Activated CD4-positive, alpha-beta T cell treated with anti-CD3 and anti-CD28 coated beads, Interleukin-2, amount 10 ng/mL, durations not matched to agents 7 days and 5 days (primary cell): ENCODE results near the gene FASLG. TPM values are rescaled to one million over a fixed set of nuclear protein-coding genes. Genes with fewer than 3 reads are reported as not detected.
A peak's percentile ranks its signal among the peaks of the same experiment; 100 is the strongest.

ENCODE experiments used
- CTCF ChIA-PET: fragments of 350-600 bp; sonication (Branson Sonifier 250); formaldehyde crosslinking; loops from one replicate; lab custom pipeline; 2021; ENCODE audit warnings: antibody characterized with exemption; lab: Charles Lee
- POLR2A ChIA-PET: fragments of 350-600 bp; sonication (Branson Sonifier 250); formaldehyde crosslinking; loops from one replicate; lab custom pipeline; 2021; ENCODE audit warnings: antibody characterized with exemption; lab: Charles Lee
- DNase-seq: peaks from one replicate; pipeline ENCODE4 v3.0.0-alpha.2; 2020
- H3K27ac Mint-ChIP-seq: one replicate; pipeline ENCODE4 v1.8.0; 2021; ENCODE audit warnings: mild to moderate bottlenecking, moderate library complexity, mixed read lengths
- H3K27me3 Mint-ChIP-seq: one replicate; pipeline ENCODE4 v1.8.0; 2021; ENCODE audit warnings: mixed read lengths
- H3K36me3 Mint-ChIP-seq: one replicate; pipeline ENCODE4 v1.8.0; 2021; ENCODE audit warnings: low read depth, mixed read lengths
- H3K4me1 Mint-ChIP-seq: one replicate; pipeline ENCODE4 v1.8.0; 2021; ENCODE audit warnings: mixed read lengths
- H3K4me3 Mint-ChIP-seq: one replicate; pipeline ENCODE4 v1.8.0; 2021; ENCODE audit warnings: mild to moderate bottlenecking, moderate library complexity, mixed read lengths
- H3K9me3 Mint-ChIP-seq: one replicate; pipeline ENCODE4 v1.8.0; 2021; ENCODE audit warnings: mixed read lengths
- total RNA-seq, 2 experiments: library from RNA; stranded (reverse); gene quantifications; one replicate each; pipeline ENCODE4 v1.2.3, GENCODE V29; 2021

The FASLG gene
- total RNA-seq, 2 experiments from 2014 or later: 1.4 to 1.6 TPM

- Mint-ChIP-seq H3K9me3 (peaks cover 5% of the 10 kb centered on the region), H3K4me1 (peaks cover 36% of the 10 kb centered on the region), H3K27me3 (peaks cover 35% of the 10 kb centered on the region), H3K4me3 (no peak overlapping the region), H3K27ac (no peak overlapping the region), H3K36me3 (peaks cover 8% of the 10 kb centered on the region)
- ChIA-PET POLR2A (no interaction called here), CTCF (interaction anchor here (1.2 to 1.7 kb wide), 3 partner anchors 10 to 102 kb away, joined by 3 to 6 read pairs (median 3); no protein-coding TSS in a partner anchor)
- no peak for DNase-seq
Measured at GRCh38 chr1:172629638-172630037, 29.3 kb upstream of the FASLG start.

DNA sequence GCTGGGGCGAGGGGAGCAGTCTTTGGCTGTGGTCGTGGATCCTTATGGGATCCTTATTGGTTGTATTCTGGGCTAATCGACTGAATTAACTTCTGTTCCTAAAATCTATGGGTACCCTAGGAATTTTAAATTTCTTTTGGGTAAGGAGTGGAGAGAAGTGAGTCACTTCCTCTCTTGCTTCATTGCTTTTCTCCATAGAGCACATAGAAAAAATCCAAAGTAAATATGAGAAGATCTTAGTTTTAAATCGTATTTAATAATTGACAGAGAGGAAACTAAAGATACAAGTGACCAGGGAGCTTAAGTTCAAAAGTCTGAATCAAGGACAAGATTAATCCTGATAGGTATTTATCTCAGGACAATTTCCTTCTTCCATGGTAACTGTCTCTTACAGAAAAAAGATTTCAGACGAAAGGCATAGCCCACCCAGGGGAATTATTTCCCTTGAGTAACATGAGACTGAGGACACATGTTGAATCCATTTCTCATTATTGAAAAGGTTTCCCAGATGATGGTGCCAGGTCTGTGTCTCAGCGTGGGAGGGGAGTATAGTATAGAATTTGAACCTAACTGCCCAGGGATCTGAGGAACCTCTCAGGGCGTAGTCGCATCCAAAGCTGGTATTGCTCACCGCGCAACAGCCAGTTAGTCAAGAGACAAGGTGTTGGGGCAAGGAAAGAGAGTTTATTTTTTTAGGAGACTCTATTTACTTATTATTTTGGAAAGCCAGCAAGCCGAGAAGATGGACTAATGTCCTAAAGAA, 28.7 kb upstream of the FASLG start:
- Mint-ChIP-seq H3K36me3 (peaks cover 8% of the 10 kb centered on the region), H3K27ac (no peak overlapping the region), H3K4me1 (peaks cover 36% of the 10 kb centered on the region), H3K4me3 (no peak overlapping the region), H3K9me3 (peaks cover 5% of the 10 kb centered on the region), H3K27me3 (peaks cover 35% of the 10 kb centered on the region)
- POLR2A ChIA-PET: no interaction called here
- DNase-seq: no peak
- CTCF ChIA-PET: interaction anchor here (0.9 to 2.1 kb wide), 4 partner anchors 10 to 102 kb away, joined by 3 to 9 read pairs (median 4); no protein-coding TSS in a partner anchor

GRCh38 chr1:172630868-172631267, 28.0 kb upstream of the FASLG start:
- peaks cover 36% of the 10 kb centered on the region for H3K4me1 Mint-ChIP-seq
- no peak for DNase-seq
- H3K4me3 Mint-ChIP-seq: no peak overlapping the region
- H3K9me3 Mint-ChIP-seq: peaks cover 5% of the 10 kb centered on the region
- H3K27me3 Mint-ChIP-seq: peaks cover 35% of the 10 kb centered on the region
- CTCF ChIA-PET: interaction anchor here (0.9 to 2.1 kb wide), 3 partner anchors 9 to 98 kb away, joined by 3 to 9 read pairs (median 6); no protein-coding TSS in a partner anchor
- H3K36me3 Mint-ChIP-seq: peaks cover 8% of the 10 kb centered on the region
- H3K27ac Mint-ChIP-seq: no peak overlapping the region
- POLR2A ChIA-PET: no interaction called here

GRCh38 chr1:172637522-172637921, 21.4 kb upstream of the FASLG start:
- CTCF ChIA-PET: interaction anchor here (0.9 to 1.4 kb wide), 2 partner anchors 21 to 28 kb away, joined by 4 read pairs; partner anchors contain the start of gene FASLG
- peaks cover 3% of the 10 kb centered on the region for H3K9me3 Mint-ChIP-seq
- DNase-seq: no peak
- H3K27me3 Mint-ChIP-seq: peaks cover 27% of the 10 kb centered on the region
- peaks cover 15% of the 10 kb centered on the region for H3K36me3 Mint-ChIP-seq
- no peak overlapping the region for H3K27ac Mint-ChIP-seq
- H3K4me3 Mint-ChIP-seq: no peak overlapping the region
- POLR2A ChIA-PET: no interaction called here
- H3K4me1 Mint-ChIP-seq: peaks cover 59% of the 10 kb centered on the region

DNA sequence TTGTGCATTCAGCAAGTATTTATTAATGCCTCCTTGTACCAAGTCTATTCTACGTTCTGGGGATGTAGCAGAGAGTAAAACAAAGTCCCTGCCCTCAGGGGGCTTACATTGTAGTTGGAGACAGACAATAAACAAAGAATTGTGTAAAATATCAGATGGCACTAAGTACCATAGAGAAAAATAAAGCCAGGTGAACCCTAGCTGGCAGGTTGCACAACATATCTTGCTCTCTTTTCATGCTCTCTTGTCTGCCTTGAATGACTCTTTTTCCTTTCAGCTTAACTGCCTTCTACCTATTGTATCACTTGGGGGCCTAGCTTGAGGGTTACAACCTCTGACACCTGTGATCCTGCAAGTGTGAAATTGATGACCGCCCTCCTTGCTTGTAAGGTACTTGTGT, 20.7 kb upstream of the FASLG start:
- Mint-ChIP-seq H3K4me1 (peaks cover 66% of the 10 kb centered on the region), H3K36me3 (peaks cover 14% of the 10 kb centered on the region), H3K9me3 (peaks cover 3% of the 10 kb centered on the region), H3K4me3 (peak overlapping the region; percentile 50), H3K27me3 (peaks cover 27% of the 10 kb centered on the region), H3K27ac (peak overlapping the region; percentile 88)
- POLR2A ChIA-PET: no interaction called here
- CTCF ChIA-PET: interaction anchor here (1.4 kb wide), 1 partner anchor 28 kb away, joined by 4 read pairs; no protein-coding TSS in a partner anchor
- no peak for DNase-seq

DNA sequence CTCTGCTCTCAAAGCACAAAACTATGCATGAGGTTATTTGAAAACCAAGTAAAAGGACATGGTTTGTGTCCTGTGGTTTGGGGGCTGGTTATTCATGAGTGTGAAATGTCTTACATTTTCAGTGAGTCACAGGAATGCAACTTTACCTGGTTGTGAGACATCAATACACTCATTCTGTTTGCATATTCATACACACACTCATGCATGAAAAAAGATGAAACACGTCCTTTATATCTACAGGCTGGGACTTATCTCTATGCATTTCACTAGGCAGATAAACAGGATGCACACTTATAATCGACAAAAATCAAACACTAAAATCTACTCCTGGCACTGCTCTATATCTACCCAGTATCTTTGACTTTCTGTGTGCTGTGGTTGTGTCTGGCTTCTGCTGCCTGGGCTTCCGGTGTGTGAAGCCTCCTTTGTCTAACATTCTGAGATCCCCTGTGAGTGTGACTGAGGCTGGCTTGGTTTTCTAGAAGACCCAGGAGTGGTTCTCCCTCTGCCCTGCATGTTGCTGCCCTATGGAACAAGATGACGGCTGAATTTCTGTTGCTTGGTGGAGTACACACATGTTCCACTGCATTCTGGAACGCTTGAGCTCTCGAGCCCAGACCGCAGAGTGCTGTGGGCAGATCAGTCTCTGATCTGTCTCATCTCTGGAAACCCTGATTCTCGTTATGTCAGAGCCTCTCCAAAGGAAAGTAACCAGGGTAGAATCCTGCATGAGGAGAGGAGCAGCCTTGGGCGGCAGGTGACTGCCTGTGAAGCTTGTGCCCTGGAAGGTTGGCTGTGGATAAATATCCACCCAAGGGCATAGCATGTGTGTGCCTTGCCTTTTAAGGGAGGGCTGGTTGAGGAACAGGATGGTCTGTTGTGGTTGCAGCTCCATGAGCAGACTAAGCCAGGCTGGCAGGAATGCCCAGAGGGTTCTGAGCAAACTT, 19.7 kb upstream of the FASLG start:
- CTCF ChIA-PET: interaction anchor here (0.7 to 2.0 kb wide), 6 partner anchors 9 to 89 kb away, joined by 3 to 7 read pairs (median 4); no protein-coding TSS in a partner anchor
- Mint-ChIP-seq H3K4me1 (peaks cover 75% of the 10 kb centered on the region), H3K4me3 (peak overlapping the region; percentile 50), H3K27me3 (peaks cover 27% of the 10 kb centered on the region), H3K27ac (peak overlapping the region; percentile 88), H3K9me3 (peaks cover 3% of the 10 kb centered on the region), H3K36me3 (peaks cover 14% of the 10 kb centered on the region)
- POLR2A ChIA-PET: interaction anchor here (1.4 kb wide), 1 partner anchor 69 kb away, joined by 3 read pairs; no protein-coding TSS in a partner anchor
- DNase-seq: peak; percentile 82

GRCh38 chr1:172640111-172640510, 18.8 kb upstream of the FASLG start:
- POLR2A ChIA-PET: interaction anchor here (1.4 kb wide), 1 partner anchor 69 kb away, joined by 3 read pairs; no protein-coding TSS in a partner anchor
- no peak for DNase-seq
- CTCF ChIA-PET: interaction anchor here (0.7 to 2.0 kb wide), 6 partner anchors 10 to 88 kb away, joined by 3 to 7 read pairs (median 4); no protein-coding TSS in a partner anchor
- Mint-ChIP-seq H3K27me3 (peaks cover 27% of the 10 kb centered on the region), H3K4me3 (no peak overlapping the region), H3K36me3 (peaks cover 14% of the 10 kb centered on the region), H3K4me1 (peaks cover 85% of the 10 kb centered on the region), H3K27ac (peak overlapping the region; percentile 88), H3K9me3 (peaks cover 5% of the 10 kb centered on the region)

DNA sequence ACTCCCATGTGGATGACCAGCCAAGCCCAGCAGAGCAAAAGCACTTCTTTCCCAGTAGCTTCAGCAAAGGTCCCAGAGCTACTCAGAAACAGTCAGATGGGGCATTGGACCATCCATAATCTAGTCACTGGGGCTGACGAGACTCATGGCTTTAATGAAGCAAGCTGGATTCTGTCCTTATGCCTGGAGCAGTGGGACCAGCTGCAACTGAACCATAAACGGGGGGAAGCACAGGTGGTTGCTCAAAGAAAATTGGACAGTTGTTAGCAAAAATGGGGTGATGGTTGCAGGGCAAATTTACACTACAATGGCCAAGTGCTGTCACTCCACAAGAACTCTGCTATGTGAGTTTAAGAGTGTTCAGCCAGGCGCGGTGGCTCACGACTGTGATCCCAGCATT, 17.4 kb upstream of the FASLG start:
- H3K27ac Mint-ChIP-seq: peak overlapping the region; percentile 4
- no peak overlapping the region for H3K4me3 Mint-ChIP-seq
- DNase-seq: no peak
- peaks cover 88% of the 10 kb centered on the region for H3K4me1 Mint-ChIP-seq
- CTCF ChIA-PET: interaction anchor here (1.1 to 1.8 kb wide), 3 partner anchors 11 to 23 kb away, joined by 3 to 9 read pairs (median 4); no protein-coding TSS in a partner anchor
- H3K9me3 Mint-ChIP-seq: peaks cover 6% of the 10 kb centered on the region
- peaks cover 35% of the 10 kb centered on the region for H3K27me3 Mint-ChIP-seq
- POLR2A ChIA-PET: no interaction called here
- peaks cover 14% of the 10 kb centered on the region for H3K36me3 Mint-ChIP-seq

GRCh38 chr1:172642970-172643369, 15.9 kb upstream of the FASLG start:
- CTCF ChIA-PET: interaction anchor here (1.1 to 1.8 kb wide), 4 partner anchors 12 to 77 kb away, joined by 3 to 9 read pairs (median 4); no protein-coding TSS in a partner anchor
- H3K27ac Mint-ChIP-seq: no peak overlapping the region
- H3K4me3 Mint-ChIP-seq: no peak overlapping the region
- no peak for DNase-seq
- H3K4me1 Mint-ChIP-seq: peaks cover 91% of the 10 kb centered on the region
- peaks cover 6% of the 10 kb centered on the region for H3K36me3 Mint-ChIP-seq
- H3K9me3 Mint-ChIP-seq: peaks cover 3% of the 10 kb centered on the region
- H3K27me3 Mint-ChIP-seq: peaks cover 37% of the 10 kb centered on the region
- POLR2A ChIA-PET: no interaction called here

GRCh38 chr1:172646653-172647052, 12.2 kb upstream of the FASLG start:
- no peak overlapping the region for H3K4me3 Mint-ChIP-seq
- H3K9me3 Mint-ChIP-seq: peaks cover 3% of the 10 kb centered on the region
- no peak overlapping the region for H3K27ac Mint-ChIP-seq
- no peak for DNase-seq
- ChIA-PET CTCF (interaction anchor here (1.5 kb wide), 1 partner anchor 11 kb away, joined by 3 read pairs; no protein-coding TSS in a partner anchor), POLR2A (no interaction called here)
- H3K4me1 Mint-ChIP-seq: peaks cover 59% of the 10 kb centered on the region
- H3K27me3 Mint-ChIP-seq: peaks cover 36% of the 10 kb centered on the region
- H3K36me3 Mint-ChIP-seq: peaks cover 9% of the 10 kb centered on the region

- Mint-ChIP-seq H3K4me1 (peaks cover 54% of the 10 kb centered on the region), H3K4me3 (no peak overlapping the region), H3K27me3 (peaks cover 34% of the 10 kb centered on the region), H3K36me3 (peaks cover 8% of the 10 kb centered on the region), H3K9me3 (peaks cover 3% of the 10 kb centered on the region), H3K27ac (peak overlapping the region; percentile 69)
- DNase-seq: peak; percentile 38
- CTCF ChIA-PET: interaction anchor here (1.5 kb wide), 1 partner anchor 11 kb away, joined by 3 read pairs; no protein-coding TSS in a partner anchor
- POLR2A ChIA-PET: no interaction called here
Measured at GRCh38 chr1:172647110-172647564, 11.8 kb upstream of the FASLG start.

- POLR2A ChIA-PET: no interaction called here
- H3K4me1 Mint-ChIP-seq: peaks cover 46% of the 10 kb centered on the region
Measured at GRCh38 chr1:172647987-172648386, 10.9 kb upstream of the FASLG start.

More at GRCh38 chr1:172647987-172648386, 10.9 kb upstream of the FASLG start:
- H3K27me3 Mint-ChIP-seq: peaks cover 38% of the 10 kb centered on the region
- H3K36me3 Mint-ChIP-seq: peaks cover 5% of the 10 kb centered on the region
- DNase-seq: no peak
- H3K27ac Mint-ChIP-seq: no peak overlapping the region
- H3K4me3 Mint-ChIP-seq: no peak overlapping the region
- H3K9me3 Mint-ChIP-seq: peaks cover 3% of the 10 kb centered on the region
- CTCF ChIA-PET: no interaction called here
